NCI-H2171 (cell line): ENCODE data around the gene CDH23.

Experiments
- DNase-seq: peaks from one replicate; lab custom pipeline; 2025; lab: John Stamatoyannopoulos, UW

CDH23 gene

DNA sequence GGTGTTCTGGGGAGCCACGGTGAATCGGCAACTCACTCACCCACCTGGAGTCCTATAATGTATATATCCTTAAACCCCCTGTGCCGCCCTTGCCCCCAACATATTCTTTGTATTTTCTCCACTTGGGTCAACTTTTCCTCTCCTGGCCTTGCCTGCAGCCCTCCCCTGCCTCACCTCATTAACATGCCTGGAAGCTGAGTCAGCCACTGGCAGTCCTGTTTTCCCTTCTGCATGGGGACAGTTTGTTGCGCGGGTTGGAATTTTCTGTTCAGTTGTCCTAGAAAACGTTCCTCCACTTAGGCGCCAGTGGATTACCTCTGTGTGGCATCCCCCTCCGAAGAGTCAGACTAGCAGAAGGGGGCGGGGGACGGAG is 225.4 kb downstream of the CDH23 start:
- DNase-seq, result no peak

DNA sequence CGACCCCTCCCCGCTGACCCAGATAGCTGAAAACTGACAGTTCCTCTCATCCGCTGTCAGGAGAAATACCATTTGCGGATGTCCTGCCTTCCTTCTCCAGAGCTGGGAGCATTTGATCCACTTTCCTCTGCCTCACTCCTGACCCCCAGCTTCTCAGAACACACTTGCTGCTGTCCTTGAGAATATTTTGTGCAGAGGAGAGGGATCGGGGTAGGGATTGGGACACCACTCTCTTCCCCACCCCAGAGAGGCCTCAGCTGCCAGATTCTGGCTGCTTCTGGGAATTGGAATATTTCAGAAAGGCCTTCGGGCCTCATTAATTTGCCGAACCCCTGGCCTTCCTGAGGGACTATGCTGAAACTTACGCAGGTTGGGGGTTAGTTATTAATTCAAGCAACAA is 225.9 kb downstream of the CDH23 start:
- DNase-seq, result no peak

DNA sequence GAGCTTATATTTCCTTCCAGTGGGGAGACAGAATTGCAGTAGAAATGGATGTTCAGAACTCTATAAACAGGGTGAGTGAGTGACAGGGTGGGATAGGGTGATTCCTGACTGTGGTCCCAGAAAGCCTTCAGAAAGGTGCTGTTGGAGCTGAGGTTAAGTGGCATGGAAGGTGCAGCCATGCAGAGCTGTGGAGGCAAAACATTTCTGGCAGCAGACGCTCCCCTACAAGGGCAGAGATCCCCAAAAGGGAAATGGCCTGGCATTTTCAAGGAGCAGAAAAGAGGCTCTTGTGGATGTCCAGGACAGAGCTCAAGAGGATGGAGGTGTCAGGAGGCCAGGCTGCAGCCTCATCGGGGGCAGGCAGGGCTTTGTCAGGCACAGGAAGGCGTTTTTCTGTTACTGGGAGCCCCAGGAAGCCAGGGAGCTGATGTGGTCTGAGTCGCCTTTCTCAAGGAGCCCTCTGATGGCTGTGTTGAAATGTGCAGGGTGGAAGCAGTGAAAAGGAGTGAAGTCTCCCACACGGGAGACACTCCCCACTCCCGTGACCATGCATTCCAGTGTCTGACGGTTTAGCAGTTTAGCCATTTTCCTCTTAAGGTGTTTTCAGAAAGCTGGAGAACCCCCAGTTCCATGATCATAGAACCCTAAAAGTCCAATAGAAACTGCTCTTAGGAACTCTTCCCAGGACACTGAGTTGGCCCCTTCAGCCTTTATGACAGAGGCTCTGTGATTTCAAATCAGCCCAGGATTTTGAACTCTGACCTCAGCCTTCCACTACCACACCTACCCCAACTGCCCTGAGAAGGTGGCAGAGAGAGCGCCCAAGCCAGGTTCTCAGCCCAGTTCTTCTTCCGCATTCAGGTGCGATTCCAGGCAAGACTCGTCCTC is 226.6 kb downstream of the CDH23 start:
- no peak for DNase-seq

DNA sequence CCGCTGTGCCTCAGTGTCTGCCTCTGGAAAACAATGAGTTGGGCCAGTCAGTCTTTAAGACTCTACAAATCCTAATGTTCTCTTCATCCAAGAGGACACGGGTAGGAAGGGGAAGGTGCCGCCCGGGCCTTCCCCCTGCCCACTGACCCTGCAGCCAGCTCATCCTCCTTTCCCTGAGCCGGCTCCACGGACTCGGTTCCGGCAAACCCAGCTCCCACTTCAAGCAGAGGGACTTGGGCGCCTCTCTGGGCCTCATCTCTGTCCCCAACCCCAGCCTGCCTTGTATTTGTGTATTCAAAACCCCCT is 227.2 kb downstream of the CDH23 start:
- no peak for DNase-seq

DNA sequence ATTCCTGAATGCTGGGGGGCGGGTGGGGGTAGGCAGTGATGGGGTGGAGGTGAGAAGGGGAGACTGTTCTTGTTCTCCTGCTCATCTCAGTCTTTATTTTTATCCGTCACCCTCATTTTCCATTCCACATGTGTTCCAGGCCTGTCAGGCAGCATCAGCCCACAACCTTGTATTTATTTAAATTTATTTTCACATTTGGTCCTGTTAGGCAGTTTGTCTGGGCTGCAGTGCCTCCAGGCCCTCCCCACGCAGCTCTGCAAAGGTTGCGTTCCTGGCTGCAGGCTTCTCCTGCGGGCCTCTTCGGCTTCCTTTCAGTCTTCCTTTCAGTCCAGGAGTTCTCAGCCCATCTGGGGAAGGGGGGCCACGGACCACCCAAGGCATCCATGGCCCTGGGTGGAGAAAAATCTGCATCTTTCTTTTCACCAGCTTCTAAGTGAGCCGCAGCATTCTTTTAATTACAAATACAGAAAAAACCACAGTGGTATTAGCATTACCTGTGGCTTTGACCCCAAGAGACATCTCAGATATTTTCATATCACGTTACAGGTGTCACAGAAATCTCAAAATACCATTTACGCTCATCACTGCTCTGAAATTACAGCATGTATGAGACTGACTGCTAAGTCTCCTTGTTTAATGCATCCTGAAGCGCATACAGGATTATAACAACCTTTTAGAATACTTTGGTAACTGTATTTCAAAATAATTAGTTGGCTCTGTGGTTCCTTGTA is 228.9 kb downstream of the CDH23 start:
- no peak for DNase-seq

DNA sequence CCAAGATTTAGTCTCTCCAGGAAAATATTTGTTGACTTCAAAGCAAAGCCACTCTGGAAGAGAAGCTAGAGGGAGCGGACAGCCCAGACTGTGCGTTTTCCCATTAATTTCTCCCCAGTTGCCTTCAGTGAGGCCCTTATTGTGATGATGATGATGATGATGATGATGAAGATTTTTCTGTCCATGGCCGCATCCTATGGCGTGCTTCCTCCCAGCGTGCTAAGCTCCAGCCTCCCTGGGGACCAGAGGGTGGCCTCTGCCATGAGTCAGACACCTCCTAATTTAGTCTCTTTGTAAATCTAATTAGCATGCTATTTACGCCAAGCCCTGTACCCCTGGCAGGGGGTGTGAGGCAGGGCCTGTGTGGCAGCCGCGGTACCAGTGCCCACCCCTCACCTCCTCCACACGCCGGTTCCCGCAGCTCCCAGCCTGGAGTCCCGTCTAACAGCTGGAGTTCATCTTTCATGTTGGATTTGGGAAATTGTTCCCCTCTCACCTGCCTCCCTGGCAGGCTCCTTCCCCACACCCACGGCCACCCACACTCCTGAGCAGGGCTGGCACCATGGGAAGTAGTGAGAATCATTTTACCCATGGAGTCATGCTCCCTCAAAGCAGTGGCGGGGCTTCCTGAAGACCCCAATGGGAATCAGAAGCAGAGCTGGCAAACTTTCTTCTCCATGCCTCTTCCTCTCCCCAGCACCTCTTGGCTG is 230.7 kb downstream of the CDH23 start:
- no peak for DNase-seq

DNA sequence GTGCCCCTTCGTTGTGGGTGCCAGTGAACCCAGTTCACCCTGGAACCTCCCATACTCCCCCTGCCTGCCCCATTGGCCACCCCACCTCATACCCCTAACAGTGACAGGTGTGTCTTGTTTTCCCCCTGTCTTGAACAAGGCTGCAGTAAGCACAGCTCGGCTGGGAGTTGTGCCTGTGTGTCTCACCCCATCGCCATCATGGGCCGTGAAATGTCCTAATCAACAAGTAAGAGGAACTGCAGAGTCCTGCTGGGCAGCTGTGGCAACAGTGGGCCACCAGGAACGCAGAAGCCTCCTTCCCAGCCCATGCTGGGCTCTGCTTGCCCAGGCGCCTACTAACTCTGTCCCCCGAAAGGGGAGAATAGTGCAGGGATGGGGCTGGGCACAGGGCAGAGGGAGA is 231.2 kb downstream of the CDH23 start:
- no peak for DNase-seq

DNA sequence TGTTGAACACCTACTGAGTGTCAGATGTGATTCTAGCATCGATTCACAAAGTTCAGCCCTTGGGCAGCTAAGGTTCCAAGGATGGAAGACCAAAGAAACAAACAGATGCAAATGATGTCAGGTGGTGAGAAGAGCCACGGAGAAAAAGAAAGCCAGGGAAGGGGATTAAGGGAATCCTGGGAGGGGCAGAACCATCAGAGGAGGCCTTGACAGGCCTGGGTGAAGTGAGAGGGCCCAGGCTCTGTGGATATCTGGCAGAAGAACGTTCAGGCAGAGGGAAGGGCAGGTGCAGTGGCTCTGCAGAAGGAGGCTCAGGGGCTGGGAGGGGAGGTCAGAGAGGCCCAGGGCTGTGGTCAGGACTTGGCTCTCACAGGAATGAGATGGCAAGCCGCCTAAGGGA is 232.4 kb downstream of the CDH23 start:
- DNase-seq, result no peak

DNA sequence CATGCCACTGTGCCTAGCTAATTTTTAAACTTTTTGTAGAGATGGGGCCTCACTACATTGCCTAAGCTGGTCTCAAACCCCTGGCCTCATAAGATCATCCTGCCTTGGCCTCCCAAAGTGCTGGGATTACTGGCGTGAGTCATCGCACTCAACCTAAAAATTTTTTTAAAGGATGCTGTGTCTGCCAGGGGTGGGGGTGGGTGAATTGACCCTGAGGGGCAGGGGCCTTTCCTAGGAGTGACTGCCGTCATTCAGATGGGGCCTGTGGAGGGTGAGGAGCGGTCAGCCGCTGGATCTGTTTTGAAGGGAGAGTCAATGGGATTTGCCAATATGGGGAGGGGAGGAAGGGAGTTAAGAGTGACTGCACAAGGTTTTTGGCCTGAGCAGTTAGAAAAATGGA is 233.4 kb downstream of the CDH23 start:
- no peak for DNase-seq

DNA sequence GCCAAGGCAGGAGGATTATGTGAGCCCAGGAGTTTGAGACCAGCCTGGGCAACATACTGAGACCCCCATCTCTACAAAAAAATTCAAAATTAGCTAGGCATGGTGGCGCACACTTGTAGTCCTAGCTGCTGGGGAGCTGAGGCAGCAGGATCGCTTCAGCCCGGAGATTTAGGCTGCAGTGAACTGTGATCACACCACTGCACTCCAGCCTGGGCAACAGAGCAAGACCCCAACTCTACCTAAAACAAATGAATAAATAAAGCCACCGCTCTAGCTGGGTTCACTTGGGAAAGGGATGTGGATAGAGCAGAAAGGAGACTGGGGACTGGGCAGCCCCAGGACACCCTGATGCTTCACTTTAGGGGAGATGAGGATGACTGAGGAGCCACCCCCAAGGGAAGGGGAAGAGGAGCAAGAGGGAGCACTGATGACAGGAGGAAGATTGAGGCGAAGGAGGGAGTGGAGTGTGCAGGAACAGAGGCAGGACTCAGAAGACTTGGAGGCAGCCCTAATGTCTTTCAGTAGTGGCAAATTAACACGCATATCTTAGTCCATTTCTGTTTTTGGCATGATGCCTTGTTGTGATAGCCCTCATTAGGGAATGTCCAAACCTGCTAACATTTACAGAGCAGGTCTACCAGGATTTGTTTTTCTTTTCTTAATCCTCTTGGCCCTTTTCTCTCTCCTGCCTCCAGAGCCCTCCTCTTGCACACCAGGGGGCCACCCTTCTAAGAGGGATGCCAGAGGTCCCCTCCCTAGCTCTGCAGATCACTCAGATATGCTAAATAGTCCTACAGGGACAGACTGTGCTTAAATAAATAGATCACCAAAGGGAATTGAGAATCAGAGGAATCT is 234.5 kb downstream of the CDH23 start:
- no peak for DNase-seq

DNA sequence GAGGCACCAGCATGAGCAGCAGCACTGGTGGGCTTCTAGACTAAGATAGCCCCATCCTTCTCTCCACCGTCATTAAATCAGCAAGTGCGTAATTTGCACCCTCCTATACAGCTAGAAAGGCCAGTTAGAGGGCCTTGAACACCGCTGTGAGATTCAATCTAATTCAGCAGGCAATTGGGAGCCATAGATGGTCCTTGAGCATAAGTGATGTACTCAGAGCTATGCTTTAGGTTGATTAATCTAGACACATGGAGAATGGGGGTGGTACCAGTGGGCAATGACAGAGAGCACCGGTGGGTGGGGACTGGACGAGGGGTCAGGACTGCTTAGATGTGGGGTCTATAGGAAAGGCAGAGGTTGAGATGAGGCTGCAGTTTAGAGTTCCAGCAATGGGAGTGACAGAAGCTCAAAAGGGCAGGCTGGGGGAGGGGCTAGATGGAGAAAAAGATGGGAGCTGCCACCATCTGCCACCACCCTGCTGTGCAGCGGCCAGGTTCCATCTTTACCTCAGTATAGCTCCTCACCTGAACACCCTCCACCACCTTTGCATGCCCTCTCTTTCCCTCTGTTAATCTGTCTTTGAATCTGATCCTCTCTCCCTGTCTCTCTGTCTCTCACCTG is 235.6 kb downstream of the CDH23 start:
- peak; percentile 64 for DNase-seq

DNA sequence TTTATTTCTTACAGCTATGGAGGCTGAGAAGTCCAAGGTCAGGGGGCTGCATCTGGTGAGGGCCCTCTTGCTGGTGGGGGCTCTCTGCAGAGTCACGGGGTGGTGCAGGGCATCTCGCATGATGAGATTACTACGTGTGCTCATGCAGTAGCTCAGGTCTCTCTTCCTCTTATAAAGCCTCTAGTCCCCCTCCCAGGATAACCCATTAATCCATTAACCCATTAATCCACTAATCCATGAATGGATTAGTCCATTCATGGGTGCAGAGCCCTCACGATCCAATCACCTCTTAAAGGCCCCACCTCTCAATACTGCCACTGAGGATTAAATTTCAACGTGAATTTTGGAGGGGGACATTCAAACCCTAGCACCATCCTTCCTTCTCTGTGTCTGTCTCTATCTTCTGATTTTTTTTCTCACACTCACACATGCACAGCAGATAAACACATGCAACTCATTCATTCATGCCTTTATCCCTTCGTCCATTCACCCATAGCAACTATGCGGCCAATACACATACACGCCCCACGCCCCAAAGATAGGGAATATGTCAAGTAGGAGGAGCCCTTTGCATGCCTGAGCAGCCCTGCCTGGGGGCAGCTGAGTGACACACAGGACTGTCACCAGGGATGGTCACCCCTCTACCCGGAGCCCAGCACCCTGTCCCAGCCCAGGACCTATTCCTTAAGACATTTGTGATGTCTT is 236.3 kb downstream of the CDH23 start:
- DNase-seq, result no peak

DNA sequence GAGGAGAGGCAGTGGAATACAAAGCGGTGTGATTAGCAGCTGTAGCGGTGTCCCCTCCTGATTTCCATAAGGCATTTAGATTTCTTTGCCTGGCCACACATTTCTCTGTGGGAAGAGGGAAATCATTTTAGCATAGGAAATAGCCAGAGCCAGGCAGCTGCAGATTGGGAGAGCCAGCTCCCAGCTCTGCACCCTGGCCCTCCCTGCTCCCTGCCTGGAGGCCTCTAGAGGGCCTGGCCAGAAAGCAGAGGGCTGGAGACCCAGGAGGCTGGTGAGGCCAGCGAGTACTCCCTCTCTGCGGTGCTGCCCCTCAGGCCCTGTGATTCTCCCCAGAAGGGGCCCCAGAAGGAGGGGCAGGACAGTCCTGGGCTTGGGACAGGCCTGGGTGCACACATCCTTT is 237.2 kb downstream of the CDH23 start:
- DNase-seq, result no peak

DNA sequence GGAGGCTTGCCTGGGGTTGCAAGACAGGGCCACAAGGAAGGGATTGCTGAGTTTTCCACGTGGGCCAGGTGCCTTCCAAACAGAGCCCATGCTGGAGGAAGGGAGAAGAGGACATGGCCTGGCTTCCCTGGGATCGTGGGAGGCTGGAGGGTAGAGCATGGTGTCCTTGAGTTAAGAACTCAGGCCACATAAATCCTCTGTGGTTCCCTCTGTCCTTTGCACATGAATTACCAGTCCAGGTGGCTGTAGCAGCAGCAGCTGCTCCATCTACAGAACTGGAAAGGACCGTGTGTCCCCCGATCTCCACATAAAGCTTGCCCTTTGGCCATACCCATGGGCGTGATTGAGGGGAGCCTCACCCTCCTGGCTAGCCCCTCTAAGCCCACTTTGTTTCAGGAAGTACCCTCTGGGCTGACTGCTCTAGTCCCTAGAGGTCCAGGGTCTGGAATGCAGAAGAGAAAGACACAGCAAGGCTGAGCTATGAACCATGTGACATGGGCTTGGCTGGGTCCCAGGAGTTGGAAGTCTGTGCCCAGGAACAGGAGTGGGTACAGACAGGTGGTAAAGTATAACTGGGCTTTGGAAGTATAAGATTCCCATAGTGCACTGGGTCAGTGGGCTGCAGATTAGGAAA is 237.9 kb downstream of the CDH23 start:
- no peak for DNase-seq

DNA sequence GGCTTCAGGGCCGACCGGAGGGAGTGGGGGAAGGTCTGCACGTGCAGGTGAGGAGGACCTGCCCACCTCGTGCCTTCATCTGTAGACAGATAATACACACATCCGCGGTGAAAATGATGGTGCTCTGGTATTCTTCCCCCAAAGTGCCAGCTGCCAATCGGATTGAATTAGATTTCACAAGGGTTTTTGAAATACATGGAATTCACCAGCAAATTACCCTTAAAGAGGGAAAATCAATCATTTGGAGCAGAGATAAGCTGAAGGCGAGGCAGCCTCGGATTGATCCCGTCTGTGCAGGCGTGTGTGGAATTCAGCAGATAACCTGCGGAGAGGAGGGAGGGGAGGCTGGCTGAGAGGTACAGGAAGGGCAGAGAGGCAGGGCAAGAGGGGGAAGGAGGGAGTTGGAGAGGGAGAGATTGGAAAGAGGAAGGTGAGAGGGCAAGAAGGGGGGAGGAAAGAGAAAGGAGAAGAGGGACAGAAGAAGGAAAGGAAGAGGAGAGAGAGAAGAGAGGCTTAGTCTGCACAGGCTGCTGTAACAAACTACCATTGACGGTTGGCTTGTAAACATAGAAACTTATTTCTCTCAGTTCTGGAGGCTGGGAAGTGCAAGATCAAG is 238.6 kb downstream of the CDH23 start:
- no peak for DNase-seq

DNA sequence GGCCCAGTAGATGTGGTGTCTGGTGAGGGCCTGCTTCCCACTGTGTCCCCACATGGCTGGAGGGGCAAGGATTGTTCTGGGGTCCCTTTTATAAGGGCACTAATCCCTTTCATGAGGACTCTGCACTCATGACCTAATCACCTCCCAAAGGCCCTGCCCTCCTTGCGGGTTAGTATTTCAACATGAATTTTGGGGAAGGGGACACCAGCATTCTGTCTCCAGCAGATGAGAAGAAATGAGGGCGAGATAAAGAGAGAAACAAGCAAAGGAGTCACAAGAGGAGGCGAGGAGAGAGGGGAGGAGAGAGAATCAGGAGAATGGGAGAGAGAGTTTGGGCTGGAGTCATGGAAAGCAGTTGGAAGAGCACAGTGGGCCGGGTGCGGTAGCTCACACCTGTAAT is 239.1 kb downstream of the CDH23 start:
- DNase-seq, result no peak

DNA sequence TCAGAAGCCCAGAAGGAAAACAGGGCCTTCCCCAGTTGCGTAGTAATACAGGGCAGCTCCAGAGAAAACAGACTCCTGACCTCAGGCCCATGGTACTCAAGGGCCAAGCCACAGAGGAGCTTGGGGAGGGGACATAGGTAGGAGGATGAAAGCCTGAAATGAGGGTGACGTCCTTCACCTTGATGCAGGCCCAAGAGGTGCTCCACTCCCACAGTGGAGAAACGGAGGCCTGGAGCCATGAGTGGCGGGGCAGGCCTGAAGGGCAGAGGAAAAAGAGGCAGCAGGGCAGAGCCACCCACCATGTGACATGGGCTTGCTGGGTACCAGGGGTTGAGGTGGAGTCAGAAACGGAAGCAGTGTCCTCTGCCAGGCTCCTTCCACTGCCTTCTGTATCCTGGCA is 239.9 kb downstream of the CDH23 start:
- no peak for DNase-seq

DNA sequence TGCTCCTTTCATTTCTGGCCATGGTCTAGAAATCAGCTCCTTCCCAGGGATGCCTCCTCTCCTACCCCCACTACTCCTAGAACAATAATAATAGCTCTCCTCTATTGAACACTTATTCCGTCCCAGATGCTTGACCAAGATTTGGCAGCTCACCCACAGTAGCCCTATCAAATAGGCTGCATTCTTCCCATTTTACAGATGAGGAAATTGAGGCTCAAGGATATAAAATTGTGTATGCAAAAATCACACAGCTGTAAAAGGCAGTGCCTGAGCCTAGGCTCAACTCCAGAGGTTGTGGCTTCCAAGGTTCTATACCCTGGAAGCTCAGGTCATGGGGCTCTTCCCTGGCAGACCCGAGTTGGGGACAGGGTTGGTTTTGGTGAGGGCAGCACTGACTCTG is 240.6 kb downstream of the CDH23 start:
- no peak for DNase-seq

DNA sequence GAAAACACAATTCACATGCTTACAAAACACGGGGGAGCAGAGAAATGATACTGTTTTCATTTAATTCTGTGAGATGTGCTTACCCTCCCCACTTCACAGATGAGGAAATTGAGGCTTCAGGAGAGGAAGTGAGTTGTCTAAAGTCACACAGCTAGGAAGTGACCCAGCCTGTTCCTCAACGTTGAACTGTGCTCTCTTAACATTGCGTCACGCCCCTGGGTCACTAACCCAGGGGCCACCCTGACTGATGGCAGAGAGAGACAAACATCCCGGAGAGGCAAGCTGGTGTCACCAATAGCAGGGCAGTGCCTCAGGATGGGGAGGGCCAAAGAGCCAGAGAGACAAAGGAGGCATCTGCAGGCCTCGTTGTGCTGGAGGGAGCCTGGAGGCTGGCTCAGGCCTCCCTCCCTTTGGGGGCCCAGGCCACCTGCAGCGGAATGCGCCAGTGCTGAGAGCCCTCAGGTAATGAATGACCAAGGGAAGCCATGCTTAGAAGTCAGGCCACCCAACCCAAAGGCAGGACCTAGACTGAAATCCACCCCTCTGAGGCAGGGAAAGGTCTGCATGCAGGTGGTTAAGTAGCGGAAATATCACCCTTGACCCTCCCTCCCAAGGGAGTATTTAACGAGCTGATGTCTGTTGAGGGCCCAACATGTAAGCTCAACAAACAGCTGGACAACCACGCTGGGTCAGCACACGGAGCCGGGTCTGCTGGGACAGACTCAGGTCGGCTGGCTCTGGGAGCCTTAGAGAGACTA is 241.5 kb downstream of the CDH23 start:
- DNase-seq, result no peak
